A673 (cell line): Measurements from ENCODE around the gene NR5A1.

Experiments
- CTCF ChIP-seq: fragments of 300-800, 200-600 bp; sonication (generic); conservative IDR thresholded peaks from 2 replicates; pipeline ENCODE4 v1.5.1; 2017; ENCODE audit warnings: low read depth, mild to moderate bottlenecking, antibody characterized with exemption, low read length, moderate library complexity, mixed read lengths
- EZH2 ChIP-seq: fragments of 200-600 bp; sonication (generic); IDR thresholded peaks from 2 replicates; pipeline ENCODE4 v1.6.1; 2017; ENCODE audit warnings: borderline replicate concordance, low read depth, mild to moderate bottlenecking, mixed read lengths, antibody characterized with exemption, low read length; ENCODE audit not compliant: poor library complexity, severe bottlenecking

- TF ChIP-seq EZH2 (no peak), CTCF (no peak)
Observed at GRCh38 chr9:124441291-124441690, 65.9 kb downstream of the NR5A1 start.
